Spleen (tissue), 11 donors: ENCODE data around the gene ADAP1. TPM values are rescaled to one million over a fixed set of nuclear protein-coding genes. Genes with fewer than 3 reads are reported as not detected.

Experiments
- DNase-seq: peaks from one replicate; pipeline ENCODE4 v3.0.0-alpha.2; 2020
- H3K27ac ChIP-seq, 8 donors: fragments of 200-600 bp; sonication (generic) in 7 of 8; 1 replicate in 4 of 8; 2 replicates in 4 of 8; pipeline versions ENCODE4 v1.5.0 to v1.8.0; 2016 to 2021; ENCODE audit warnings: inconsistent platforms in 4 of 8, mild to moderate bottlenecking in 4 of 8, moderate library complexity in 1 of 8
- H3K27me3 ChIP-seq, 7 donors: fragments of 200-600 bp; sonication (generic) in 6 of 7; replicated peaks in 1 of 7; 1 replicate in 4 of 7; 2 replicates in 3 of 7; pipeline versions ENCODE4 v1.5.0 to v1.8.0; 2016 to 2021; ENCODE audit warnings: inconsistent platforms in 3 of 7, mild to moderate bottlenecking in 1 of 7
- H3K36me3 ChIP-seq, 6 donors: fragments of 200-600 bp; sonication (generic) in 5 of 6; 1 replicate in 4 of 6; 2 replicates in 2 of 6; pipeline versions ENCODE4 v1.5.0 to v1.8.0; 2016 to 2021; ENCODE audit warnings: inconsistent platforms in 2 of 6
- H3K4me1 ChIP-seq, 6 donors: fragments of 200-600 bp; sonication (generic) in 5 of 6; 1 replicate in 3 of 6; 2 replicates in 3 of 6; pipeline versions ENCODE4 v1.5.0 to v1.8.0; 2016 to 2021; ENCODE audit warnings: inconsistent platforms in 3 of 6
- H3K4me3 ChIP-seq, 8 donors: fragments of 200-600 bp; sonication (generic) in 7 of 8; 1 replicate in 4 of 8; 2 replicates in 4 of 8; pipeline versions ENCODE4 v1.5.0 to v1.8.0; 2016 to 2021; ENCODE audit warnings: inconsistent platforms in 4 of 8, mild to moderate bottlenecking in 4 of 8, moderate library complexity in 2 of 8
- H3K9me3 ChIP-seq, 8 donors: fragments of 200-600 bp; sonication (generic) in 7 of 8; 1 replicate in 4 of 8; 2 replicates in 4 of 8; pipeline versions ENCODE4 v1.5.0 to v1.8.0; 2016 to 2021; ENCODE audit warnings: inconsistent platforms in 4 of 8
- CTCF ChIP-seq, 11 experiments: fragments of 200-600 bp in 7 of 11; fragments of 450-650 bp in 4 of 11; sonication (generic) in 4 of 11; IDR thresholded peaks in 8 of 11; conservative IDR thresholded peaks in 3 of 11; 1 replicate in 7 of 11; 2 replicates in 4 of 11; pipeline versions ENCODE4 v1.4.0 to v1.8.0; 2016 to 2021; ENCODE audit warnings: antibody characterized with exemption in 11 of 11, inconsistent platforms in 4 of 11, mild to moderate bottlenecking in 1 of 11
- POLR2A ChIP-seq, 3 donors: fragments of 450-650 bp; IDR thresholded peaks; one replicate each; pipeline ENCODE4 v1.5.1; 2017; ENCODE audit warnings: antibody characterized with exemption in 3 of 3, mild to moderate bottlenecking in 1 of 3
- POLR2AphosphoS5 ChIP-seq, 3 donors: sonication (generic); formaldehyde crosslinking; IDR thresholded peaks; one replicate each; pipeline ENCODE4 v1.5.1; 2017; ENCODE audit warnings: antibody characterized with exemption in 3 of 3
- WGBS, 5 donors: extraction: QIAGEN DNeasy Blood & Tissue Kit in 3 of 5; methylation state at CpG; one replicate each; pipeline versions ENCODE4 v1.1.5 to v1.1.7; 2013 to 2018; 5-methylcytosine and 5-hydroxymethylcytosine counted together
- intact Hi-C: fragments of 100-400 bp; cut with DNase I; formaldehyde crosslinking; loops from one replicate; pipeline ENCODE4 v1.15.0; 2023; ENCODE audit warnings: low total_unique reads
- polyA plus RNA-seq, 3 donors: library from polyadenylated mRNA; stranded (reverse); fragments of 200-250 nt; gene quantifications; one replicate each; pipeline ENCODE4 v1.2.1, GENCODE V29; 2013
- total RNA-seq, 7 donors: library from RNA; depleted of rRNA in 3 of 7; stranded (reverse); fragments of >200 nt in 3 of 7; fragmentation: NEBNext Ultra II Directional in 4 of 7; extraction: Animal tissue kit (Norgen Biotek cat#: 25700) in 4 of 7; gene quantifications; one replicate each; pipeline versions ENCODE4 v1.1.0 to v1.2.1, GENCODE V29; 2016 to 2021
- donor health status: healthy with polysubstance abuse.
- donor health status: DM: no; HTN: no; CAD: no; lungs with moderate emphysema.
- donor health status: DM: no; HTN: no; CAD: no.
- donor health status: Bipolar disorder and iron deficiency.
- donor health status: healthy.
- donor health status: DM: no; HTN: no; CAD: no.
- donor health status: DM: yes; HTN: yes; CAD: no.

ADAP1 gene
- total and polyA plus RNA-seq, 10 donors: 8.7 to 38.6 (median 22.7) TPM

- peak; percentile 70 for DNase-seq
- Histone ChIP-seq H3K4me1 (peaks cover 0 to 7% (median 0%) of the 10 kb centered on the region in 6 donors), H3K4me3 (no peak overlapping the region), H3K27ac (no peak overlapping the region), H3K27me3 (no peaks in the 10 kb centered on the region), H3K36me3 (peaks cover 3 to 93% (median 80%) of the 10 kb centered on the region in 6 donors), H3K9me3 (no peaks in the 10 kb centered on the region)
- WGBS, 5 donors: 93 to 97% (median 96%) methylated on average over 14 to 20 of the region's 20 CpGs
- peak in 1 of 3 donors; percentile 44 for TF ChIP-seq POLR2AphosphoS5 (IDR thresholded peaks at IDR 0.05)
- TF ChIP-seq POLR2A (IDR thresholded peaks at IDR 0.05): no peak
- no peak for TF ChIP-seq CTCF (IDR thresholded peaks at IDR 0.05 in 8 of 11, conservative IDR thresholded peaks at IDR 0.05 in 3 of 11)
- intact Hi-C loops: no loop called here
These were observed 62.7 kb downstream of the ADAP1 start for GRCh38 chr7:891805-892204.

GRCh38 chr7:891291-891690 is 63.2 kb downstream of the ADAP1 start:
- Histone ChIP-seq H3K9me3 (no peaks in the 10 kb centered on the region), H3K27me3 (no peaks in the 10 kb centered on the region), H3K27ac (no peak overlapping the region), H3K36me3 (peaks cover 3 to 93% (median 80%) of the 10 kb centered on the region in 6 donors), H3K4me3 (no peak overlapping the region), H3K4me1 (peaks cover 0 to 7% (median 0%) of the 10 kb centered on the region in 6 donors)
- TF ChIP-seq POLR2AphosphoS5 (IDR thresholded peaks at IDR 0.05): peak in 2 of 3 donors; percentile 6 to 32
- no peak for TF ChIP-seq POLR2A (IDR thresholded peaks at IDR 0.05)
- no peak for TF ChIP-seq CTCF (IDR thresholded peaks at IDR 0.05 in 8 of 11, conservative IDR thresholded peaks at IDR 0.05 in 3 of 11)
- peak; percentile 66 for DNase-seq
- WGBS, 5 donors: 94 to 98% (median 96%) methylated on average over 27 to 29 of the region's 29 CpGs
- intact Hi-C loops: no loop called here

GRCh38 chr7:890868-891267 is 63.6 kb downstream of the ADAP1 start:
- 94 to 98% (median 96%) methylated on average over 15 of the region's 15 CpGs for WGBS, 5 donors
- Histone ChIP-seq H3K4me1 (peaks cover 0 to 11% (median under 1%) of the 10 kb centered on the region in 6 donors), H3K27ac (no peak overlapping the region), H3K36me3 (peaks cover 3 to 93% (median 79%) of the 10 kb centered on the region in 6 donors), H3K4me3 (no peak overlapping the region), H3K9me3 (no peaks in the 10 kb centered on the region), H3K27me3 (no peaks in the 10 kb centered on the region)
- intact Hi-C loops: no loop called here
- TF ChIP-seq POLR2A (IDR thresholded peaks at IDR 0.05) (no peak), POLR2AphosphoS5 (IDR thresholded peaks at IDR 0.05) (no peak), CTCF (IDR thresholded peaks at IDR 0.05 in 8 of 11, conservative IDR thresholded peaks at IDR 0.05 in 3 of 11) (no peak)
- peak; percentile 63 for DNase-seq

- Histone ChIP-seq H3K9me3 (no peaks in the 10 kb centered on the region), H3K36me3 (peaks cover 3 to 80% (median 64%) of the 10 kb centered on the region in 6 donors), H3K4me3 (no peak overlapping the region), H3K4me1 (peaks cover 0 to 26% (median 14%) of the 10 kb centered on the region in 6 donors), H3K27me3 (no peaks in the 10 kb centered on the region), H3K27ac (no peak overlapping the region)
- 93 to 98% (median 95%) methylated on average over 12 to 18 of the region's 18 CpGs for WGBS, 5 donors
- TF ChIP-seq POLR2AphosphoS5 (IDR thresholded peaks at IDR 0.05) (peak in 1 of 3 donors; percentile 11), POLR2A (IDR thresholded peaks at IDR 0.05) (no peak)
- intact Hi-C loops: no loop called here
- peak; percentile 62 for DNase-seq
These were observed 65.1 kb downstream of the ADAP1 start for GRCh38 chr7:889391-889790.
